Stimulated activated CD4-positive, alpha-beta T cell treated with anti-CD3 and anti-CD28 coated beads, Interleukin-2, amount 100 ng/mL, for 48 hours (primary cell): ENCODE results near the gene GPRIN3.

Experiments
- DNase-seq, 2 donors: peaks; one replicate each; pipeline ENCODE4 v3.0.0-alpha.2; 2020

The GPRIN3 gene

GRCh38 chr4:89253935-89254334, 53.7 kb downstream of the GPRIN3 start:
- no peak for DNase-seq

GRCh38 chr4:89253311-89253710, 54.3 kb downstream of the GPRIN3 start:
- no peak for DNase-seq

- no peak for DNase-seq
Observed at GRCh38 chr4:89251396-89251795, 56.2 kb downstream of the GPRIN3 start.

- no peak for DNase-seq
Observed at GRCh38 chr4:89249716-89250361, 57.8 kb downstream of the GPRIN3 start.

- DNase-seq = no peak
Observed at GRCh38 chr4:89249313-89249712, 58.3 kb downstream of the GPRIN3 start.

GRCh38 chr4:89248879-89249281, 58.7 kb downstream of the GPRIN3 start:
- DNase-seq = no peak

- no peak for DNase-seq
Observed at GRCh38 chr4:89247951-89248350, 59.6 kb downstream of the GPRIN3 start.

GRCh38 chr4:89245459-89245858, 62.1 kb downstream of the GPRIN3 start:
- no peak for DNase-seq

GRCh38 chr4:89243733-89244252, 63.8 kb downstream of the GPRIN3 start:
- DNase-seq = no peak

- DNase-seq = no peak
Observed at GRCh38 chr4:89242864-89243732, 64.5 kb downstream of the GPRIN3 start.

GRCh38 chr4:89242216-89242615, 65.4 kb downstream of the GPRIN3 start:
- no peak for DNase-seq

GRCh38 chr4:89230271-89230670, 77.3 kb downstream of the GPRIN3 start:
- DNase-seq = no peak

- DNase-seq = peak; percentile 66 to 74
Observed at GRCh38 chr4:89226665-89227574, 80.7 kb downstream of the GPRIN3 start.

GRCh38 chr4:89222170-89222569, 85.4 kb downstream of the GPRIN3 start:
- DNase-seq = no peak

GRCh38 chr4:89221167-89221867, 86.3 kb downstream of the GPRIN3 start:
- DNase-seq = no peak

GRCh38 chr4:89218587-89218986, 89.0 kb downstream of the GPRIN3 start:
- DNase-seq = no peak

GRCh38 chr4:89217604-89218003, 90.0 kb downstream of the GPRIN3 start:
- no peak for DNase-seq

- DNase-seq = no peak
Observed at GRCh38 chr4:89216866-89217265, 90.7 kb downstream of the GPRIN3 start.

- DNase-seq = no peak
Observed at GRCh38 chr4:89216422-89216821, 91.2 kb downstream of the GPRIN3 start.

GRCh38 chr4:89215736-89216135, 91.9 kb downstream of the GPRIN3 start:
- no peak for DNase-seq

- DNase-seq = no peak
Observed at GRCh38 chr4:89214308-89214707, 93.3 kb downstream of the GPRIN3 start.

- no peak for DNase-seq
Observed at GRCh38 chr4:89213382-89213701, 94.3 kb downstream of the GPRIN3 start.
